ENCODE measurements around the gene RET. TPM values are rescaled to one million over a fixed set of nuclear protein-coding genes. Genes with fewer than 3 reads are reported as not detected.

The RET gene
- total RNA-seq, 3 donors from 2014 or later, result 0.66 to 1.8 (median 0.96) TPM

DNA sequence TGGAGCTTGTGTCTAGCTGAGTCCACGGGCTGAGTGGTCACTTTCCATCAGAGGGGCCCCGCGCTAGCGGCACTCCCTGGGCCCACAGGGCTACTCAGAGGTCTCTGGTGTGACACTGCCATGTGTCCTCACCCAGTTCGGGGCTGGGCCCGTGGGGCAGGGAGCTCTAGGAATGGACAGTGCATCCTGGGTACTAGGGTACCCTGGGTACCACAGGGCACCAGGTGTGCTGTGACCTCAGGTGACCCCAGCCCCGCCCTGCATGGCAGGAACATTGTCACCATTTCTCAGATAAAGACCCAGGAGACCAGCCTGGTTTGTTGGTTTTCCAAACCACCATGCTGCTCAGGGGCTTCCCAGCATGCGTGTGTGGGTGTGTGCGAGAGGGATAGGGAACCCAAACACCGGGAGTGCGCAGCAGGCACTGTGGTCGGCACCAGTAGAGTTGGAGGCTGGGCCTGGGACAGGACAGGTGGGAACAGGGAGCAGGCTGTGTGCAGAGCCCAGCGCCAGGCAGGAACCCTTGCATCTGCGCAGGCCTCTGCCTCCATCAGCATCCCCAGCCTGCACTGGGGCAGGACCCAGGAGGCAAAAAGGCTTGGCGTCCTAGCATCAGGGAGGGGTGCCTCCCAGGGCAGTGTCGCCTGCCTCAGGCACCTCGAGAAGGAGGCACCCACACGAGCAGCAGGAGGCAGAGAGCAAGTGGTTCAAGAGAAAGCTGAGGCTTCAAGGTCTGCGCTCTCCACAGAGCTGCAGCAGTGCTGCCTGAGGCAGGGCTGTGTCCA lies 42.0 kb downstream of the RET start:
- no peak for DNase-seq (ENCODE audit: low spot score in 2 of 2)
- no peak overlapping the region for H3K27ac ChIP-seq
- H3K27me3 ChIP-seq, result no peaks in the 10 kb centered on the region
- no peaks in the 10 kb centered on the region for H3K36me3 ChIP-seq
- H3K4me1 ChIP-seq, result no peaks in the 10 kb centered on the region
- TF ChIP-seq POLR2A (IDR thresholded peaks at IDR 0.05), result no peak
- TF ChIP-seq, protein P1, sequence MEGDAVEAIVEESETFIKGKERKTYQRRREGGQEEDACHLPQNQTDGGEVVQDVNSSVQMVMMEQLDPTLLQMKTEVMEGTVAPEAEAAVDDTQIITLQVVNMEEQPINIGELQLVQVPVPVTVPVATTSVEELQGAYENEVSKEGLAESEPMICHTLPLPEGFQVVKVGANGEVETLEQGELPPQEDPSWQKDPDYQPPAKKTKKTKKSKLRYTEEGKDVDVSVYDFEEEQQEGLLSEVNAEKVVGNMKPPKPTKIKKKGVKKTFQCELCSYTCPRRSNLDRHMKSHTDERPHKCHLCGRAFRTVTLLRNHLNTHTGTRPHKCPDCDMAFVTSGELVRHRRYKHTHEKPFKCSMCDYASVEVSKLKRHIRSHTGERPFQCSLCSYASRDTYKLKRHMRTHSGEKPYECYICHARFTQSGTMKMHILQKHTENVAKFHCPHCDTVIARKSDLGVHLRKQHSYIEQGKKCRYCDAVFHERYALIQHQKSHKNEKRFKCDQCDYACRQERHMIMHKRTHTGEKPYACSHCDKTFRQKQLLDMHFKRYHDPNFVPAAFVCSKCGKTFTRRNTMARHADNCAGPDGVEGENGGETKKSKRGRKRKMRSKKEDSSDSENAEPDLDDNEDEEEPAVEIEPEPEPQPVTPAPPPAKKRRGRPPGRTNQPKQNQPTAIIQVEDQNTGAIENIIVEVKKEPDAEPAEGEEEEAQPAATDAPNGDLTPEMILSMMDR (IDR thresholded peaks at IDR 0.05), result no peak
- no peak for TF ChIP-seq POLR2AphosphoS5 (IDR thresholded peaks at IDR 0.05)
- no peak overlapping the region for H3K4me3 ChIP-seq
- intact Hi-C loops (cut with DNase I; ENCODE audit: low total_unique reads), result no loop called here
- no peaks in the 10 kb centered on the region for H3K9me3 ChIP-seq

- H3K9me3 ChIP-seq, result no peaks in the 10 kb centered on the region
- TF ChIP-seq POLR2A (IDR thresholded peaks at IDR 0.05), result no peak
- TF ChIP-seq POLR2AphosphoS5 (IDR thresholded peaks at IDR 0.05), result no peak
- TF ChIP-seq, protein P1 (IDR thresholded peaks at IDR 0.05), result no peak
- H3K27me3 ChIP-seq, result no peaks in the 10 kb centered on the region
- intact Hi-C loops (cut with DNase I; ENCODE audit: low total_unique reads), result no loop called here
- no peak for DNase-seq (ENCODE audit: low spot score in 2 of 2)
- no peaks in the 10 kb centered on the region for H3K4me1 ChIP-seq
- H3K27ac ChIP-seq, result no peak overlapping the region
- H3K36me3 ChIP-seq, result no peaks in the 10 kb centered on the region
- H3K4me3 ChIP-seq, result no peak overlapping the region
Measured at GRCh38 chr10:43119416-43120115, 42.7 kb downstream of the RET start.

- no peaks in the 10 kb centered on the region for H3K36me3 ChIP-seq
- TF ChIP-seq POLR2A (IDR thresholded peaks at IDR 0.05) (no peak), POLR2AphosphoS5 (IDR thresholded peaks at IDR 0.05) (no peak)
- TF ChIP-seq, protein P1 (IDR thresholded peaks at IDR 0.05), result no peak
- H3K9me3 ChIP-seq, result no peaks in the 10 kb centered on the region
- intact Hi-C loops (cut with DNase I; ENCODE audit: low total_unique reads), result no loop called here
- no peaks in the 10 kb centered on the region for H3K4me1 ChIP-seq
- H3K4me3 ChIP-seq, result no peak overlapping the region
- H3K27ac ChIP-seq, result no peak overlapping the region
- H3K27me3 ChIP-seq, result no peaks in the 10 kb centered on the region
- DNase-seq (ENCODE audit: low spot score in 2 of 2), result no peak
Measured at GRCh38 chr10:43120116-43120928, 43.5 kb downstream of the RET start.

GRCh38 chr10:43120929-43121314 lies 44.1 kb downstream of the RET start:
- Histone ChIP-seq H3K36me3 (no peaks in the 10 kb centered on the region), H3K27me3 (no peaks in the 10 kb centered on the region), H3K4me1 (no peaks in the 10 kb centered on the region), H3K9me3 (no peaks in the 10 kb centered on the region), H3K4me3 (no peak overlapping the region), H3K27ac (no peak overlapping the region)
- no peak for DNase-seq (ENCODE audit: low spot score in 2 of 2)
- intact Hi-C loops (cut with DNase I; ENCODE audit: low total_unique reads), result no loop called here
- no peak for TF ChIP-seq POLR2AphosphoS5 (IDR thresholded peaks at IDR 0.05)
- TF ChIP-seq, protein P1 (IDR thresholded peaks at IDR 0.05), result no peak
- TF ChIP-seq POLR2A (IDR thresholded peaks at IDR 0.05), result no peak
